NOMO-1 (cell line): ENCODE measurements around the gene DUX4.
"Not testable (repeated sequence)": the region's sequence is repeated elsewhere in the genome, so short reads cannot be mapped to it uniquely, and the experiment has no call there.

Source experiments
- DNase-seq, 2 experiments: peaks; one replicate each; lab custom pipeline; 2025; ENCODE audit not compliant: unreplicated experiment in 2 of 2; lab: John Stamatoyannopoulos, UW

Gene DUX4

GRCh38 chr4:190173428-190173827, at the start of gene DUX4:
Gene DUX4, plus strand, starts transcription at chr4:190173774. Its CDS starts 0 bp downstream, at chr4:190173774.
- not testable (repeated sequence) for DNase-seq

GRCh38 chr4:190175436-190175835, 1.9 kb downstream of the DUX4 start:
- DNase-seq, result not testable (repeated sequence)

GRCh38 chr4:190177727-190178605, 4.4 kb downstream of the DUX4 start:
- DNase-seq, result not testable (repeated sequence)

- DNase-seq, result not testable (repeated sequence)
Observed at GRCh38 chr4:190178606-190178990, 5.0 kb downstream of the DUX4 start.

- not testable (repeated sequence) for DNase-seq
Observed at GRCh38 chr4:190179030-190179739, 5.6 kb downstream of the DUX4 start.

- not testable (repeated sequence) for DNase-seq
Observed at GRCh38 chr4:190179740-190180094, 6.1 kb downstream of the DUX4 start.

- not testable (repeated sequence) for DNase-seq
Observed at GRCh38 chr4:190180947-190181346, 7.4 kb downstream of the DUX4 start.

GRCh38 chr4:190181481-190182100, 8.0 kb downstream of the DUX4 start:
- not testable (repeated sequence) for DNase-seq

- not testable (repeated sequence) for DNase-seq
Observed at GRCh38 chr4:190203510-190203909, 29.9 kb downstream of the DUX4 start.
